NCI-H69 (cell line): ENCODE measurements around the gene PYHIN1.
A peak's percentile ranks its signal among the peaks of the same experiment; 100 is the strongest.

Experiments used
- DNase-seq: peaks from one replicate; lab custom pipeline; 2025; lab: John Stamatoyannopoulos, UW

The PYHIN1 gene

DNA sequence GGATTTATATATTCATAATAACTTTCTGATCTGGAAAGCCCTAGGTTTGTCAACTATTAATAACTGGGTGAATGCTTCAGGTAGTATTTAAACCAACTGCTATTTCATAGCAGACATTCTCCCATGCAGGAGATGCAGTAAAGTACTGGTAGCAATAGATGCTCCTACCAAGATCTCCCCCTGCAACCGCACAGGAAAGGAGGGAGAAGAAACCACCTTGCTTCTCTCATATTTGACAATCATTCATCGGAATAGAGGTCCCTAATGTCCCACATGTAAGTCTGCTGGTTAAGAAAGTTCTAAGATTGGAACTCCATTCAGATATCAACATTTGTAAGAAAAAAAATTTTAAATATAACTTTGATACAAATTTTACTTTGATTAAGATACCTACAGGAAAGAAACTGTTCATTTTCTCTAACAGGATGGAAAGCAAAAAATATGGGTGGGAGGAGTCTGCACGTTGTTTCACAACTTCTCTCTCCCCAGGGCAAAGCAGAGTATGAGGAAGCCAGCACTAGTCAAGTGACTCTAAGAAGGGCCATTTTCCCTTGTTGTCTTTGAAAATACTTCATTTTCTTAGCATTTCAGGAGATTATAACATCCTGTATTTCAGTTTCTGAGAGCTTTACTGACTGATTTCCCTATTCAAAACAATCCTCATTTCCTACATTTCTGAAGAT is at the start of gene PYHIN1:
PYHIN1 (plus strand) TSS at position 498 of the 683 bp plus-strand sequence. CDS start 5,359 bp downstream, outside the sequence.
- no peak for DNase-seq

- DNase-seq, result no peak
These were observed 37.7 kb upstream of the PYHIN1 start for GRCh38 chr1:158893654-158894053.

DNA sequence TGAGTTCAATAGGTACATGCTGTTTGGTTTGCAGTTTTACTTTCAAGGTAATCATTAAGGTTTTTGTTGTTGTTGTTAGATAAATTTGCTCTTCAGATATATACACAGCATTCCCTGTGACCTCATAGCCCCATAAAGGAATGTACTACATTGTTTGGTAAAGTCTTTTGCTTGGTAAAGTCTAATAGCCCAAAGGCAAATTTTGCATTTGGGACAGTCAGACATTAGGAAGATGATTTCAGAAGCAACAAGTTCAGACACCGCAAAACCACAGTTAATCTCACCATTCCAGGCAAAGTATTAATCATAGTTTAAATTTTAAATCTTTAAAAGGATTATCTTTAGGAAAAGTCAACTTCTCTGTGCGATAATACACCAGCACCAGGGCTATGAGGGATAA is 32.6 kb upstream of the PYHIN1 start:
- no peak for DNase-seq

- no peak for DNase-seq
These were observed 29.7 kb upstream of the PYHIN1 start for GRCh38 chr1:158901623-158902022.

DNA sequence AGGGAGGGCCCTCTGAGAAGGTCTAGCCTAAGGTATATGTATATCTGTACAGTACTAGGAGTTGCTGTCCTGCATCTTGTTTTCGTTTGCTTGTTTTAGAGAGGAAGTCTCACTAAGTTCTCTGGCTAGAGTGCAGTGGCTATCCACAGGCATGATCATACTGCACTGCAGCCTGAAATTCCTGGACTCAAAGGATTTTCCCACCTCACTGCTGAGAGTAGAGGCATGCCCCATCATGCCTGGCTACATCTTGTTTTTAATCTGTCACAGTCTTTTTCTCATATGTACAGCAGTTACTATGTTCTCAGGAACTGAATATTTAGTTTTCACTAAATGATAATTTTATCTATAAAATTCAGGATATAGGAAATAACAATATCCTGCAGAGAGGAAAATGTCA is 15.3 kb upstream of the PYHIN1 start:
- no peak for DNase-seq

GRCh38 chr1:158924677-158925076 is 6.7 kb upstream of the PYHIN1 start:
- no peak for DNase-seq

- DNase-seq, result no peak
These were observed 848 bp upstream of the PYHIN1 start for GRCh38 chr1:158930504-158930903.

GRCh38 chr1:158932171-158932570 is 819 bp downstream of the PYHIN1 start:
- no peak for DNase-seq

- no peak for DNase-seq
These were observed 2.3 kb downstream of the PYHIN1 start for GRCh38 chr1:158933621-158934020.

DNA sequence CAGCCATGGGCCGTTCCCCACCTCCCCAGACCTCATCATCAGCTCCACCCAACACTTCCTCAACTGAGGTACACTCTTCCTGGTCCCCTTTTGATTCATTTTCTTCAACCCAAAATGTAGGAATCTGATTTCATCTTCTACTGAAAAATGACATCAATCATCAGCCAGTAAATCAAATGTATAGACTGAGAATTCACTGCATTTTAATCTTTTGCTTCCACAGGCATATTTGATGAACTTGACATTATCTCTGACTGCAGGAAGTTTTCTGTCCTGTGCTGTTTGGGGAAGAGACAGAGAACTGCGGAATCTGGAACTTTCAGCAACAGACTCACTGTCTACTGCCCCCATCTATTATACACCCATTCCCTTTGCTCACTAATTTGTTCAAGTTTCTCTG is 7.8 kb downstream of the PYHIN1 start:
- no peak for DNase-seq

GRCh38 chr1:158941317-158941716 is 10.0 kb downstream of the PYHIN1 start:
- no peak for DNase-seq

DNA sequence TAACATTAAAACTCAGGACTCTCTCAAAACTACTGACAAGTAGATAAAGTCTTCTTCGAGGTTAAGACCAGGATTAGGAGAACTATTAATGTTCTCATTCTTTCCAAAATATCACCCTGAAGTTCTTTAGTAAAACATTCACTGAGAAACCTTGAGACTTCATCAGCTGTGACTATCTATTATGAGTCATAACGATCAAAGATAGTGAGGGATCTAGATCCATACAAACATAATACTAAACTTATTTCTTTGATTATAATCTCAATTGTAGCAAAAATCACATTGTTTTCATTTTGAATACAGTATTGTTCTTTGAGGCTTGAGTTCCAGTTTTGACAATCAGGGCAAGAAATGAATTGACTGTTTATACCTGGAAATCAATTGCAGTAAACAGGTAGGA is 11.1 kb downstream of the PYHIN1 start:
- DNase-seq, result no peak

GRCh38 chr1:158943059-158943458 is 11.7 kb downstream of the PYHIN1 start:
- no peak for DNase-seq

GRCh38 chr1:158945061-158945460 is 13.7 kb downstream of the PYHIN1 start:
- DNase-seq, result no peak

DNA sequence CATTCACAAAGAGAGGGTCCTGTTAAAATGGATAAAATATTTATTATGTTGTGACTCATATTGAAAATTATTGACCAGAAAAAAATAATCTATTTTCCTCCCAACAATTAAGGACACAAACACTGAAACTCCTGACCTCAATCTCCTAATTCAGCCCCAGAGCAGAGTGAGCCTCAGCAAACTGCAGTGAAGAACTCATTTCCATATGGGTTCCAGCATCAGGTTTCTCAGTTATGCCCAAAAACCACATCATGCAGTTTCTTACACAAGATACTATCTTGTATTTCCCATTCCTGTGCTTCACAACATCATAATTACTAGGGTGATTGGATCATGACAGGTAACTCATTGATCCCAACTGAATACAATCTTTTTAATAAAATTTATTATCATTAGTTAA is 15.4 kb downstream of the PYHIN1 start:
- DNase-seq, result no peak

DNA sequence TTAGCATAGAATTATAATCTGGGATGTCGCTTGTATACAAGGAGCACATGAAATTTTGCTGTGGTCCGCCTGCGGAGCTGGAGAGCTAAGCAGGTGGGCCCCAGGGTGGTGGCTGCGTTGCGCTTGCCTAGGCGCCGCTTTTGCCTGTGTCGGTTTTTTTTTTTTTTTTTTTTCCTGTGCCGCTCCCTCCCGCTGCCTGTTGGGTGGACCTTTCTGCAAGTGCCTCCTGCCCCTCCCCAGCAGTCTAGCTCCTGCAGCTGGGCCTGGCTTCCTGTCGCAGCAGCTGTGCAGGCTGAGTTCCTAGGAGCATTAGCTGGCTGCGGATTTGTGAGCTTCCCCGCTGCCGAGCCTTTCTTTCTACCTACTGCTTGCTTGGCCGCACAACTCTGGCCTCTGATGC is 20.6 kb downstream of the PYHIN1 start:
- peak; percentile 3 for DNase-seq

DNA sequence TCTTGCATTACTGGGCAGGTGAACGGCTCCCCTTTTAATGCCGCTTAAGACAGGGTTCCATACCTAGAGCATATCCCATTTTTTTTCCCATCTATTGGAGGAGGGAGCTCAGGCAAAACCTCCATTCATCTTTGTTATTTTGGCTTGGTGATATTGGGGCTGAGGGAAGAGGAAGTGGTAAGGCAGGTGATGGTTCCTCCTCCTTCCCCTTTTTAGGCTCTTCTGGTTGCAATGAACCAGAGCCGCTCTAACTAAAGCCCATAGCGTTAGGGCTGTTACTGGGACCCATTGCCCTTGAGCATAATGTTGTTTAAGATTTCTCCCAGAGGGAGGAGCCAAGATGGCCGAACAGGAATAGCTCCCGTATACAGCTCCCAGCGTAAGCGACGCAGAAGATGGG is 21.1 kb downstream of the PYHIN1 start:
- no peak for DNase-seq

- no peak for DNase-seq
These were observed 29.8 kb downstream of the PYHIN1 start for GRCh38 chr1:158961178-158961577.

DNA sequence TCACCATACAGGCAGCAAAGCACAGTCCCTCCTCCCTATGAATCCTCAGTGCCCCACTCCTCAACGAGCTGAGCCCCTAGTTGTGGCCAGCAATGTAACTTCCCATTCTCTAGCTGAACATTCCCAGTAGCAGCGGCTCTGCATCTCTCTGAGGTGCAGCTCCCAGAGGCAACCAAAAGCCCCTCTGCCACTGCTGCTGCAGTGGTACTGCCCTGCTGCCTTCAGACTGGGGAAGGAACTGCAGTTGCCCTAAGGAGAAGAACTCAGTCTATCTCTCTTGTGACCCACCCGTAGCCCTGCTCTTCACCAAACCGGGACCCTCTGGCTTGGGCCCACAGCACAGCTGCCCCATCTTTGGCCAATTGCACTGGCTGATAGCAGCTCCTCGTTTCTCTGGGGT is 31.6 kb downstream of the PYHIN1 start:
- DNase-seq, result no peak

DNA sequence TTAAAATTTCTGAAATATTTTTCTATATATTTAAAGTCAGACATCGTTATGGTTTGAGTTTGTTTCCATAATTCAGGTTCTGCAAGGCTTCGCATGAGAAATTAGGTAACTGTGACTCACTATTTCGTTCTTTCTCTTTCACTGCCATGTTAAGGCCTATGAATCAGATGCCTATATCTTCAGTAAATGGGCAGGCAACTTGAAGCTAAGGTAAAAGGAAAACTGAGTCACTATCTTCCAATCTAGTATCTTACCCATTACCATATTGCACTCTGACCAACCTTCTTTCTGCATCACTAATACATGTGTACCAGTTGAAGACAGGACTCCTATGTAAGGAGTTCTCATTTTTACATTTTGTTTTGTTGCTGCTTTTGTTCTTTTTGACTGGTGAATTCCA is 37.8 kb downstream of the PYHIN1 start:
- no peak for DNase-seq

DNA sequence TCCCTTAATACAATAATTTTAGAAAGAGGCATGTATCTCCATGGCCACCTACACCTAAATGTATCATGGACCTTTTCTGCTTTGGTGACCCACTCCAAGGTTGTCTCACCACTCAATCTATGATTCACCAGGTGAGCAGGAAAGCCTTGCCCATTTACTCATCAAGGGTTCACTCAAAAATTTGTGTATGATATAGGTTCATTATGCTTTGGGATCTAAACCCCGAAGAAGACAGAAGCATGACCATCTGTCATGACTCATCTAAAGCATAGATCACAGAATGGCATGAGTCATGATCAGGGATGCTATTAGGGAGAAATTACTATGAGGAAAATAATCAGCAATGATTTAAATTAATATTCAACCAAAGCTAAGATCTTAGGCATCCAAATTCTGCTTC is 38.5 kb downstream of the PYHIN1 start:
- DNase-seq, result no peak

DNA sequence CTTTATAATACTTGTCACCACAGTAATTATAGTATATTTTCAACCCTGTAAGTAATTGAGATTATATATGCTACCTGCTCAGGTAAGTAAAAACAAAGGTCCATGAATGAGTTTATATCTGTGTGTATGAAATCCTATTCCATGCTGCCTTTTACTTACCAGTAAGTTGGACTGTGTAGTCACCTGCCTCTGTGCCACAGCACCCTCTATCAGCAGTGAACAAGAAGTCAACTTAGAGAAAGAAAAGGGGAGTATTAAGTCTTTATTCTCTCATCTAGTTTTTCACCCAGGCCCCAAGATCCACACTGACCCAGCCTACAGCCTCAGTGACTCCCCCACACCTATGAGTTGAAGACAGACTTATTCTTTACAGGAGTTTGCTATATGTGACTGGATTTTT is 41.5 kb downstream of the PYHIN1 start:
- no peak for DNase-seq

GRCh38 chr1:158976219-158976618 is 44.9 kb downstream of the PYHIN1 start:
- DNase-seq, result no peak

DNA sequence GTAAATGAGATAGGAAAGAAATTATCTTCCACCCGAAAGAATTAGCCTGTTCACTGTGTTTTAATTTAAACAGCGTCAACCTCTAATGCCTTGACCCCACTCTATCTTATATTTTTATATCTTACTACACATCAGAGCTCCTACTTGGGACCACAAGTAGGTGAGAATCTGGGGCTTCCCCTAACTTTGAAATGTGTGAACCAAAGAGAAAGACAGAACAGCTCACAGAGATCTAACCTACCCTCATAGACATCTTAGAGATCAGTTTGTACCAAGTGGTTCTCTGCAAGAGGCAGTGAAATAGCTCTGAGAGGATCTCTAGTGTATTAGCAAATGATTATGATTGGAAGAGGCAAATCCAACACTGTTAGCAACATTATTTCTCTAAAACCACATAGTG is 47.4 kb downstream of the PYHIN1 start:
- DNase-seq, result no peak

DNA sequence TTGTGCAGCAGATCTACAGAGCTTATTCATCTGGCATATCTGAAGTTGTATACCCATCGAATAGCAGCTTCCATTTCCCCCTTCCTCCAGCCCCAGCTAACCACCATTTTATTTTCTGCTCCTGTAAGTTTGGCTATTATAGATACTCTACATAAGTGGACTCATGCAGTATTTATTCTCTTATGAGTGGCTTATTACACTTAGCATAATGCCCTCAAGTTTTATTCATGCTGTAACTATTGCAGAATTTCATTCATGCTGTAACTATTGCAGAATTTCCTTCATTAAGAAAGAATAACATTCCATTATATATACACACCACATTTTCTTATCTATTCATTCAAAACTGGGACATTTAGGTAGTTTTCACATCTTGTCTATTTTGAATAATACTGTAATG is 47.9 kb downstream of the PYHIN1 start:
- no peak for DNase-seq
